Esophagus (tissue), 2 donors: Measurements from ENCODE around the gene ALOX12B. TPM values are rescaled to one million over a fixed set of nuclear protein-coding genes. Genes with fewer than 3 reads are reported as not detected.
A peak's percentile ranks its signal among the peaks of the same experiment; 100 is the strongest.
"Not testable (repeated sequence)": the region's sequence is repeated elsewhere in the genome, so short reads cannot be mapped to it uniquely, and the experiment has no call there.

Source experiments
- H3K27ac ChIP-seq, 2 donors: one replicate each; pipeline ENCODE4 v1.5.1; 2013; ENCODE audit warnings: low read depth in 2 of 2, mild to moderate bottlenecking in 2 of 2, inconsistent platforms in 1 of 2, low read length in 1 of 2, moderate library complexity in 1 of 2
- H3K27me3 ChIP-seq, 2 donors: one replicate each; pipeline ENCODE4 v1.6.1; 2013; ENCODE audit warnings: low read length in 2 of 2, control low read depth in 1 of 2, mild to moderate bottlenecking in 1 of 2; ENCODE audit not compliant: insufficient read depth in 2 of 2, control insufficient read depth in 1 of 2
- H3K36me3 ChIP-seq, 2 donors: one replicate each; pipeline ENCODE4 v1.6.1; 2013; ENCODE audit warnings: low read length in 1 of 2; ENCODE audit not compliant: control insufficient read depth in 2 of 2, insufficient read depth in 2 of 2
- H3K4me1 ChIP-seq, 2 donors: one replicate each; pipeline ENCODE4 v1.6.1; 2013; ENCODE audit warnings: low read length in 1 of 2; ENCODE audit not compliant: control insufficient read depth in 2 of 2, insufficient read depth in 2 of 2
- H3K4me3 ChIP-seq, 2 donors: one replicate each; pipeline ENCODE4 v1.5.1; 2013; ENCODE audit warnings: low read length in 2 of 2, mild to moderate bottlenecking in 2 of 2, low read depth in 1 of 2, moderate library complexity in 1 of 2
- H3K9me3 ChIP-seq, 2 donors: one replicate each; pipeline ENCODE4 v1.6.1; 2013; ENCODE audit warnings: mild to moderate bottlenecking in 2 of 2, low read depth in 1 of 2, low read length in 1 of 2, moderate library complexity in 1 of 2; ENCODE audit not compliant: control insufficient read depth in 2 of 2, insufficient read depth in 1 of 2
- WGBS, 2 donors: extraction: QIAGEN DNeasy Blood & Tissue Kit; methylation state at CpG; one replicate each; pipeline ENCODE4 v1.1.7; 2013; 5-methylcytosine and 5-hydroxymethylcytosine counted together
- polyA plus RNA-seq, 2 donors: library from polyadenylated mRNA; stranded (reverse); fragments of 200-250 nt; gene quantifications; one replicate each; pipeline ENCODE4 v1.2.3, GENCODE V29; 2013
- donor health status: healthy with polysubstance abuse.
- donor health status: Bipolar disorder and iron deficiency.

The ALOX12B gene
- polyA plus RNA-seq, 2 donors, result 2.4 to 5.2 TPM

DNA sequence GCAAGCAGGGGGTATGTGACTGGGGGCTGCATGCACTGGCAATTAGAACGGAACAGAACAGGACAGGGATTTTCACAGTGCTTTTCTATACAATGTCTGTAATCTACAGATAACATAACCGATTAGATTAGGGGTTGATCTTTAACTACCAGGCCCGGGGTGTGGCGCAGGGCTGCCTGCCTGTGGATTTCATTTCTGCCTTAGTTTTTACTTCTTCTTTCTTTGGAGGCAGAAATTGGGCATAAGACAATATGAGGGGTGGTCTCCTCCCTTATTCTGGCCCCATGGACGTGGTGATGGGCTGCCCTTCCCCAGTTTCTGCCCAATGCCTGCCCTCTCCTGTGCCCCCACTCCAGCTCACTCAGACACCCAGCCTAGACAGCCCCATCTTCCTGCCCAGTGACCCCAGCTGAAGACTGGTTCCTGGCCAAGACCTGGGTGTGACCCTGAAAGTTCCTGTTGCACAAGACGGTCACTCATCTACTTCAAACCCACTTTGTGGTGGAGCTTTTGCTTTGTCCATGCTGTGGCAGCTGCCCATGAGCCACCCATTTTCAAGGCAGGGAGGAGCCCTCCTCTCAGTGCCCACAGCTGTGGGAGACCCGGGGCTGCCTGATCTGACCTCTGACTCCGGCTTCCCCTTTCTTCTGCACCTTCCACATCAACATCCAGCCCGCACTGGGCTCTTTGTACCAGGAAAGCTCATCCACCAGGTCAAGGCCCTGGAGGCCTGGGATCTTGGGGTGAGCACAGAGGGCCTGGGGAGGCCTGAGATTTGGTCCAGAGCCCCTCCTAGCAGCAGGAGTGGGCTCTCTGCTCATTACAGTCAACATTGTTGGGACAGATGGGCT, 18.6 kb downstream of the ALOX12B start:
- peaks cover 9 to 23% of the 10 kb centered on the region in 2 donors for H3K4me1 ChIP-seq
- no peaks in the 10 kb centered on the region for H3K36me3 ChIP-seq
- H3K27ac ChIP-seq, result no peak overlapping the region
- H3K4me3 ChIP-seq, result no peak overlapping the region
- H3K9me3 ChIP-seq, result no peaks in the 10 kb centered on the region
- H3K27me3 ChIP-seq, result no peaks in the 10 kb centered on the region
- 64 to 77% methylated on average over 9 of the region's 9 CpGs for WGBS, 2 donors

DNA sequence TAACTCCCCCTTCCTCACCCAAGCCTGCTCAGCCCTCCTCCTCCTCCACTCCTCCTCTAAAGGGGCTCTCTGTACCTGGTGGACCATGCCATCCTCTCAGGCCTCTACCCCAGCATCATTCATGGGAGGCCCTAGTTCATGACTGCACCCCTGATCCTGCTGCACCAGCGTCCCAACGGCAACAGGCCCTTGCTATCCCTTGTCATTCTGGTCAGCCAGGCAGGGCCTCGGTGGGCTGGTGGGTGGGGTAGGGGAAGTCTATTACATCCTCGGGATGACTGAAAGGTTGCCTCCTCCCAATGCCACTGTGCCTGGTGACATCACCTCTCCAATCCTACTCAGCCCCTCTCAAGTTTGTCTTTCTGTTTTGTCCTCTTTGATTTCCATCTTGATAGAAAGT, 19.7 kb downstream of the ALOX12B start:
- H3K27me3 ChIP-seq, result no peaks in the 10 kb centered on the region
- WGBS, 2 donors, result 55 to 78% methylated on average over 4 of the region's 4 CpGs
- H3K4me3 ChIP-seq, result no peak overlapping the region
- no peaks in the 10 kb centered on the region for H3K36me3 ChIP-seq
- H3K4me1 ChIP-seq, result peaks cover 6 to 19% of the 10 kb centered on the region in 2 donors
- no peaks in the 10 kb centered on the region for H3K9me3 ChIP-seq
- no peak overlapping the region for H3K27ac ChIP-seq

DNA sequence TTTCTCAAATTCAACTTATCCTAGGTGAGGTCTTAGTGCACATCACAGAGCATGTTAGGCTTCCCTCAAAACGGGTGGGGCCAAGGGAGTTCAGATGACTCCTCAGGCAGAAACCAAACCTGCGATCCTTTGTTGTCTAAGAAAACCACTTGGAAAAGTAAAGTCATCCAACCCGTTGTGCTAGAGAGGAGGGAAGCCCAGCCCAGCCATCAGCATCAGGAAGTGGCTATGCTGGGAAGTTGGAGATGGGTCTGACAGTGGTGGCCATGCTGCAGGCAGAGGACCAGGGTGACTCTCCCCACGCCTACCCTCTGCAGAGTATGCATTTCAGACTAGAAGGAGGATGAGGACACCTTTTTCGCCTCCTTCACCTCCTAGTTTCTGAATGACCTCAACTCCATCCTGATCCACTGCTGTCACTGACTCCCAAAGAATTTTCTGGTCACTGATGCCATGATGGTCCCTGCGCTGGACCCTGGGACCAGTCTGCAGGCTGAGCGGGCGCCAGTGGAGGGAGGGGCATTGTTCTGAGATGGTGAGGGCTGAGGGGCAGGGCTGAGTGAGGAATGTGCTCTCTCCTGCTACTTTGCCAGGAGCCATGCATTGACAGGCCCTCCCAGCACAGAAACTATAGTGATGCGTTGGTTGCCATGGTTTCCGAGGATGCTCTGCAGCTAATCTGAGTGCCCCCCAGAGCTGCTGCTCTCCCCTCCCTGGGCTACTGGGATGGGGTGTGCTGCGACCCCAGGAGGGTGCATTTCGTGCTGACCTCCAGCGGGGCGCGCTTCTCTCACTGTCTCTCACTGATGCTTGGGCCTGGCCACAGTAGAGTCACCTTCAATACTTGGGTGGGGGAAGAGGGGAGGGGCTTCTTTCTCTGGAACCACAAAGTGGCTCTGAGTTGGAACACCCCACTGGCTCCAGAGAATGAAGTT, 20.4 kb downstream of the ALOX12B start:
- Histone ChIP-seq H3K9me3 (no peaks in the 10 kb centered on the region), H3K36me3 (no peaks in the 10 kb centered on the region), H3K4me3 (no peak overlapping the region), H3K27me3 (no peaks in the 10 kb centered on the region), H3K4me1 (peaks cover 6 to 17% of the 10 kb centered on the region in 2 donors), H3K27ac (peak overlapping the region in 1 of 2 donors; percentile 57)
- WGBS, 2 donors, result 70 to 71% methylated on average over 15 of the region's 15 CpGs

DNA sequence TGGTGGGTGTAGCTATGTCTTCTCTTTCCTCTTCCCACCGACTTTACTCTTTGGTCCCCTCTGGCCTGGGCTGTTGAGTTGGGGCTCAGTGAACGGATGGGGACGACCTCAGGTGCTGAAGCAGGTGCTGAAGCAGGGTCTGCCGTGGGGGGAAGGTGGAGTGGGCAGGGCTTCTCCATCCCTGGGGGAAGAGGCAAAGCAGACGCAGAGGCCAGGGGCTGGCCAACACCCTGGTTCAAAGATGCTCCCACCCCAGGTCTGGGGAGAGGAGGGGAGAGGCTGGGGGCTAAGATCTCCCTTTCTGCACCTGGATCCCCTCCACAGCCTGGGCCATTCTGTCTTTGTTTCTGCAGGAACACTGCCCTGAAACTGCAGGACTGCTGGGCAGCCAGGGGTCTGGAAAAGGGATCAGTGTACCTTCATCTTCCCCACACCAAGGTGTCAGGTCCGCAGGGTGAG, 22.9 kb downstream of the ALOX12B start:
- Histone ChIP-seq H3K9me3 (no peaks in the 10 kb centered on the region), H3K4me3 (no peak overlapping the region), H3K4me1 (peaks cover 6 to 16% of the 10 kb centered on the region in 2 donors), H3K27ac (no peak overlapping the region), H3K27me3 (peaks cover 0 to 5% of the 10 kb centered on the region in 2 donors), H3K36me3 (no peaks in the 10 kb centered on the region)
- WGBS, 2 donors, result 42 to 54% methylated on average over 6 of the region's 6 CpGs

DNA sequence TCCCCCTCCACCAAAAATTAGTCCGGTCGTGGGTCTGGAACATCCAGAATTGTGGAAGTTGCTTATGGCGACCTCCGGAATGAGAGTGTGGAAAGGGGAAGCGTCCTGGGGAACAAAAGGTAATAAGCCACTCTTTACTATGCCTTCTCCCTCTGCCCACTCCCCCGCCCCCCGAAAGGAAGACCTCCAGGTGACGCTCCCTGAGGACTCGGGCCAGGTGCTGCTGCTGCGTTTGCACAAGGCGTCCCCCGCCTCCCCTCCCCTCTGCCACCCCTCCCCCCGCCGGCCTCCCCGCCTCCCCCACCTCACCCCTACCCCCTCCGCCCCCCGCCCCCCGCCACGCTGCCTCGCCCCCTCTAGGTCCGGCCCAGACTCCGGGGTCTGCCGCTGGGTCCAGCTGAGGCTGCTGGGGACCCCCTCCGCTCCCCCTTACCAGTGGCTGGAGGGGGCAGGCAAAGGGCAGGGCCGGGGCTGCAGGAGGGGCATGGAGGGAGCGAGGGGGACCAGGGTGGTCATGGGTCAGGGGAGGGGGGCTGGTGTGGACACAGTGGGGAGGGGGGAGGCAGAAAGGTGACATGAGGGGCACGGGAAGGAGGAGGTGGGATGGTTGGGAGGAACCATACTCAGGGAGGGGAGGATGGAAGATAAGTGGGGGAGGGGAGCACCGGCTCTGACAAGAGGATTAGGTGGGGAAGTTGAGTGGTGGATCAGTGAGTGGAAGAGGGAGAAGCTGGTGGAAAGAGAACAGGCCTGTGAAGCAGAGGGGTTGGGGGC, 23.6 kb downstream of the ALOX12B start:
- peaks cover 0 to 5% of the 10 kb centered on the region in 2 donors for H3K27me3 ChIP-seq
- H3K36me3 ChIP-seq, result no peaks in the 10 kb centered on the region
- peaks cover 2 to 10% of the 10 kb centered on the region in 2 donors for H3K4me1 ChIP-seq
- no peak overlapping the region for H3K4me3 ChIP-seq
- H3K27ac ChIP-seq, result no peak overlapping the region
- 16 to 19% methylated on average over 17 to 21 of the region's 28 CpGs for WGBS, 2 donors
- no peaks in the 10 kb centered on the region for H3K9me3 ChIP-seq

DNA sequence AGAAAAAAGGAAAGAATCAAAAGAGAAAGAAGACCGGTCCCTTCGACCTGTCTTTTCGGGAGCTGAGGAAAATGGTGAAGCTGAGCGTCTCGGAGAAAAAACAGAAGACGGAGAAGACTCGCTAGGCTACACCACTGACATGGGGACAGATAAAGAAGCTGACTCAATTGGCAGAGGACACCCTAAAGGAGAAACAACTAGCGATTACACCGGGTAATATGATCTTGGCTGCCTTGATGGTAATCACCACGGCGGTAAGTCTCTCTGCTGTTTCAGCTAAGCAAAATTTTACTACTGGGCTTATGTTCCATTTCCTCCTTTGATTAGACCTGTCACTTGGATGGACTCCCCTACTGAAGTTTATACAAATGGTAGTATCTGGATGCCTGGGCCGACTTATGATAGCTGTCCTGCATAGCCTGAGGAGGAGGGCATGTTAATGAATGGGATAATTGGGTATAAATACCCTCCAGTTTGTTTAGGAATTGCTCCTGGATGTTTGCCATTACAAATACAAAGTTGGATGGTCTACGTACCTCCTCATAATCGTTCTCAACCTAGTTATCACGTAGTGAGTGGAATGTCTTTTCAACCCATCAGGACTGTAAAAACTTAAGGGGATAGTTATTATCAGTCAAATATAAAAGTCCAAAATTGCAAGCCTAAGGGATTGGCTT, 24.6 kb downstream of the ALOX12B start:
- H3K27ac ChIP-seq, result no peak overlapping the region
- 15 to 22% methylated on average over 15 of the region's 15 CpGs for WGBS, 2 donors
- no peaks in the 10 kb centered on the region for H3K9me3 ChIP-seq
- peaks cover 0 to 8% of the 10 kb centered on the region in 2 donors for H3K4me1 ChIP-seq
- peak overlapping the region; percentile 1 to 19 for H3K4me3 ChIP-seq
- H3K36me3 ChIP-seq, result no peaks in the 10 kb centered on the region
- peaks cover 0 to 5% of the 10 kb centered on the region in 2 donors for H3K27me3 ChIP-seq

DNA sequence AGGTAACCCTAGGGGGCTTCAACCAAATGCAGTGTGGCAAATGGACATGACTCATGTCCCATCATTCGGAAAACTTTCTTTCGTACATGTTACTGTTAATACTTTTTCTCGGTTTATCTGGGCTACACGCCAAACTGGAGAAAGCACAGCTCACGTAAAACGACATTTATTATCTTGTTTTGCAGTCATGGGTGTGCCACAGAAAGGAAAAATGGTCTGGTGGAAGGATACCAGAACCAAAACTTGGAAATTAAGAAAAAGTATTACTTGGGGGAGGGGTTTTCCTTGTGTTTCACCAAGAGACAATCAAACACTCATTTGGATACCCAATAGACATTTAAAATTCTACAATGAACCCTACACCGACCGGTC, 25.1 kb downstream of the ALOX12B start:
- Histone ChIP-seq H3K9me3 (no peaks in the 10 kb centered on the region), H3K36me3 (no peaks in the 10 kb centered on the region), H3K4me1 (peaks cover 0 to 6% of the 10 kb centered on the region in 2 donors), H3K27ac (no peak overlapping the region), H3K27me3 (peaks cover 0 to 5% of the 10 kb centered on the region in 2 donors), H3K4me3 (peak overlapping the region in 1 of 2 donors; percentile 19)
- WGBS, 2 donors, result 14 to 16% methylated on average over 8 of the region's 8 CpGs

DNA sequence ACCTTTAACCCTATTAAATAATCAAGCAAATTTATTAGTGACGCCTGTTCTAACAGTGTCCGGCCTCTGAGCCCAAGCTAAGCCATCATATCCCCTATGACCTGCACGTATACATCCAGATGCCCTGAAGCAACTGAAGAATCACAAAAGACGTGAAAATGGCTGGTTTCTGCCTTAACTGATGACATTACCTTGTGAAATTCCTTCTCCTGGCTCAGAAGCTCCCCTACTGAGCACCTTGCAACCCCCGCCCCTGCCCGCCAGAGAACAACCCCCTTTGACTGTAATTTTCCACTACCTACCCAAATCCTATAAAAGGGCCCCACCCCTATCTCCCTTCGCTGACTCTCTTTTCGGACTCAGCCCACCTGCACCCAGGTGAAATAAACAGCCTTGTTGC, 25.7 kb downstream of the ALOX12B start:
- not testable (repeated sequence) for H3K4me1 ChIP-seq, H3K36me3 ChIP-seq, H3K4me3 ChIP-seq, H3K27me3 ChIP-seq, H3K9me3 ChIP-seq, H3K27ac ChIP-seq
- 55 to 56% methylated on average over 7 to 8 of the region's 8 CpGs for WGBS, 2 donors
